Effector CD8-positive, alpha-beta T cell (primary cell): ENCODE data around the gene ANKRD18A.

ENCODE experiments used
- DNase-seq: peaks from one replicate; lab custom pipeline; 2025; lab: John Stamatoyannopoulos, UW

Gene ANKRD18A

DNA sequence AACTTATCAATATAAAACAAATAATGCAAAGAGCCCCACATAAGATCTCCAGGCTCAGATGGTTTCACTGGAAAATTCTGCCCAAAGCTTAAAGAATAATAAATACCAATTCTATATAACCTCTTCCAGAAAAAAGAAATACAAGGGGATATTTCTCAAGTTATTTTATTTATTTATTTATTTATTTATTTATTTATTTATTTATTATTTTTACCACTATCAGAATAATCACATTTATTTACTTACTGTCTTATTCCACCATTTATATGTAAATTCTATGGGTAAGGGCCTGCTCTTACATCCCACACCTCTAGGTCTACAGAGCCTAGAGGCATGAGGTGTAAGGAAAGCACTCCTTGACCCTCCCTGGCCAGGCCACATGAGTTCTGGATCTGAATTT lies 91.1 kb downstream of the ANKRD18A start:
- DNase-seq = no peak

DNA sequence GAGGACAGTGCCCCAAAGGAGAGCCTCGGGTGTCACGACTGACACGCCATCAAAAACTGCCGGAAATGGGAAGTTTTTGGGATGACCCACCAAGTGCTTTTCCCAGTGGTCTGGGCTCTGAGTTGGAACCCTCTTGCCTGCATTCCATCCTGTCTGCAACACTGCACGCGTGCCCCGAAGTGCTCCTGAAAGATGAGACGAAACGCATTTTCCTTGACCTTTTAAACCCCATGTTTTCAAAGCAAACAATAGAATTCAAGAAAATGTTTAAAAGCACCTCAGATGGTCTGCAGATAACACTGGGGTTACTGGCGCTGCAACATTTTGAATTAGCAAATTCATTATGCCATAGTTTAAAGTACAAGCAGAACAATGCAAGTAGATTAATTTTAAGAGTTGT lies 92.9 kb downstream of the ANKRD18A start:
- no peak for DNase-seq

DNA sequence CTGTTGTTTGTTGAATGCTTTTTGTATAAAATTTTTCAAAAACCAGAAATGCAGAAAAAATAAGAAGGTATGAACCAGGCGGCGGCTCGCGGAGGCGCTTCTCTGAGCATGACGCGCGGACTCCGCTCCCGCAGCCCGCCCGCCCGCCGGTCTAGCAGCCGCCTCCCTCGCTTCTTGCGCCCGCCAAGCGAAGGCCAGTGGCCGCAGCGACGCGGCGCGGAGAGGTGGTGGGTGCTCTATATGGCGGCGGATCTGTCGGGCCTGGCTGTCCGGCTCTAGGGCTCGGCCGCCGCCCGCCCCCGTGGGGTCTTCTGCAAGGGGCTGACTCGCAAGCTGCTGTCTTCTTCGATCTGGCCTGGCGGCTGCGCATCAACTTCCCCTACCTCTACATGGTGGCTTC lies 93.8 kb downstream of the ANKRD18A start:
- DNase-seq = no peak

DNA sequence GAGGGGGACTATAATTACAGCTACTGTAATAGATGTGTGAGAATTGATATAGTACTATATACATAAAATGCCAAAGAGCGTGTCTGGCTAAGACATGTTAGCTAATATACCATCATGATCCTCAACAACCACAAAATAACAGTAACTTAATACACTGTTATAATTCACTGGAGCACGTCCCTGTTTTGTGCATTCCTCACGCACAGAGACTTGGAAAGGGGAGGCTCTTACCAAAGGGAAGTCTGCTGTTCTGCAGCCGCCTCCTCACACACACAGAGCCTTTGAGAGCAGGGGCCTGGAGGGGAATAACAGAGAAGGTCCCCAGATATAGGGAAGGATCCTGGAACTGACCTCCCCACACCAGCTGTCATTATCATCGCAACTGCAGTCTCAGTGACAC lies 97.3 kb downstream of the ANKRD18A start:
- no peak for DNase-seq

DNA sequence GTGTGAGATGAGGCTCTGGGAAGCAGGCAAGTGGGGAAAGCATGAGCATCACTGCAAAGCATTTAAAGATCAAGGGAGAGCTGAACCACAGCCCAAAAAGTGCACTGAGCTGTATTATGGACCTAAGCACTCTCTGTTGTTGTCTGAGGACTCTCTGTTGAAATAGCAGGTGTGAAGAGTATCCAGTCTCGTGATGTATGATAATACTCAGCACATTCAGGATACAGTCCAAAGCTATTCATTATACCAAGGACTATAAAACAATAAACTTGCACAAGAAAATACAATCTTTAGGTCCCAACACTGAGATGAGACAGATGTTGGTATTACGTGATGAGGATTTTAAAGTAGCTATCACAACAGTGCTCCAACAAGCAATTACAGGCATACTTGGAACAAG lies 98.6 kb downstream of the ANKRD18A start:
- no peak for DNase-seq
